Measurements from ENCODE around the gene PEAK1.
"Not testable (repeated sequence)": the region's sequence is repeated elsewhere in the genome, so short reads cannot be mapped to it uniquely, and the experiment has no call there.

The PEAK1 gene

DNA sequence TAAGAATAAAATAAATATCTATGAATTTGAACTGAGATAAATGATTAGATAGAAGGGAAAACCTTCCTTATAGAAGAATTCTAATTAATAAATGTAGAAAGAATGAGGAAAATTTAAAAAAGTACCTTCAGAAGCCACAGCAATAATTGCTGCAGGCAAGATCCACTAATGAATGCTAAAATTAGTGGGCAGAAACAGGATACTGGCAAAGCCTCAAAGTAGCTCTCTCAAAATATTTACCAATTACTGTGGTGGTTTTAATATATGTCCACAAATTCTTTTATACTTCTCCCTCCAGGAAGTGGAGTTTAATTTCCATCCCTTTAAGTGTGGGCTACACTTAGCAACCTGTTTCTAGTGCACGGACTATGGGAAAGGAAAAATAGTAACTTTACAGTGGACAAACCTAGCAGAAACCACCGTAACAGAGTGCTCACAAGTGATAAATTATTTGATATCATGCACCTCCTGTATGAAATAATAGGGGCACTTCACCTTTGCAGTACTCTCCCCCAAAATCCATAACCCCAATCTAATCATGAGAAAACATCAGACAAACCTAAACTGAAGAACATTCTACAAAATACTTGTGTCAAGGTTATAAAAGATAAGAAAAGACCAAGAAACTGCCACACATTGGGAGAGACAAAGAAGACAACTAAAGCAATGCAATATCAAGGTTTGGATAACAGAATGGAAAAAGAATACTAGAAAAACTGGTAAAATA is 6.8 kb downstream of the PEAK1 start:
- Histone ChIP-seq H3K79me1 (ENCODE audit: low read depth, low read length) (peaks cover 2% of the 10 kb centered on the region), H3K4me1 (ENCODE audit: control insufficient read depth in 2 of 2, insufficient read depth in 1 of 2, low read depth in 1 of 2, low read length in 2 of 2) (peaks cover 0 to 6% of the 10 kb centered on the region in 2 donors), H3K9me3 (replicated peaks in 1 of 2; ENCODE audit: control insufficient read depth in 2 of 2, insufficient read depth in 1 of 2, low read depth in 1 of 2, low read length in 2 of 2) (no peaks in the 10 kb centered on the region), H3K27me3 (ENCODE audit: control insufficient read depth in 3 of 3, insufficient read depth in 3 of 3, low read depth in 1 of 3, low read length in 3 of 3) (no peaks in the 10 kb centered on the region), H3K23ac (ENCODE audit: low read depth, low read length, poor library complexity) (no peak overlapping the region), H4K91ac (ENCODE audit: low read depth, low read length, poor library complexity) (no peak overlapping the region), H3K36me3 (replicated peaks in 1 of 2; ENCODE audit: control insufficient read depth in 2 of 2, insufficient read depth in 2 of 2, low read length in 2 of 2) (no peaks in the 10 kb centered on the region), H2AK5ac (ENCODE audit: low read depth, low read length) (no peak overlapping the region), H3K27ac (replicated peaks; ENCODE audit: low read length) (no peak overlapping the region), H2BK5ac (ENCODE audit: low read length) (no peak overlapping the region), H3K4me3 (ENCODE audit: low read length in 2 of 2) (no peak overlapping the region), H3K4ac (ENCODE audit: low read length) (no peak overlapping the region), H3K18ac (ENCODE audit: low read length) (no peak overlapping the region), H2BK15ac (ENCODE audit: low read length) (no peak overlapping the region), H3K14ac (ENCODE audit: low read length) (no peak overlapping the region), H3K9ac (ENCODE audit: low read depth, low read length, poor library complexity) (no peak overlapping the region), H4K8ac (ENCODE audit: low read depth, low read length) (no peak overlapping the region), H3K4me2 (ENCODE audit: insufficient read depth, low read length, poor library complexity, severe bottlenecking) (no peak overlapping the region), H2BK12ac (ENCODE audit: low read length) (no peak overlapping the region), H2BK120ac (ENCODE audit: low read depth, low read length) (no peak overlapping the region), H2AFZ (ENCODE audit: low read length) (no peak overlapping the region)
- DNase-seq (ENCODE audit: low spot score): no peak
- no CpG with 5 or more reads among the region's 2 CpGs for whole genome bisulfite sequencing, 2 donors (ENCODE audit: extremely low coverage in 2 of 2, insufficient read length in 2 of 2, insufficient replicate concordance in 1 of 2)

DNA sequence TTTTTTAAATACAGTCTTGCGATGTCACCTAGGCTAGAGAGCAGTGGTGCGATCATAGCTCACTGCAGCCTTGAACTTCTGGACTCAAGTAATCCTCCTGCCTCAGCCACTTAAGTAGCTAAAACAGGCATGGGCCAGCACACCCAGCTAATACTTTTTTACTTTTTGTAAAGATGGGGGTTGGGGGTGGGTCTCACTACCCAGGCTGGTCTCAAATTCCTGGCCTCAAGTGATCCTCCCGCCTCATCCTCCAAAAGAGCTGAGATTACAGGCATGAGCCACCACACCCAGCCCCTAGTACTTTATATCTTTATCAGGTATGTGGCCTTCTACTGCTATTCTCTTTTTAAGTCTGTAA is 8.3 kb downstream of the PEAK1 start:
- Histone ChIP-seq H3K4me1 (ENCODE audit: control insufficient read depth in 2 of 2, insufficient read depth in 1 of 2, low read depth in 1 of 2, low read length in 2 of 2) (peaks cover 0 to 6% of the 10 kb centered on the region in 2 donors), H2AFZ (ENCODE audit: low read length) (no peak overlapping the region), H4K91ac (ENCODE audit: low read depth, low read length, poor library complexity) (no peak overlapping the region), H2AK5ac (ENCODE audit: low read depth, low read length) (no peak overlapping the region), H2BK15ac (ENCODE audit: low read length) (no peak overlapping the region), H3K79me1 (ENCODE audit: low read depth, low read length) (no peaks in the 10 kb centered on the region), H3K18ac (ENCODE audit: low read length) (no peak overlapping the region), H3K4ac (ENCODE audit: low read length) (no peak overlapping the region), H3K4me3 (ENCODE audit: low read length in 2 of 2) (no peak overlapping the region), H2BK120ac (ENCODE audit: low read depth, low read length) (no peak overlapping the region), H3K36me3 (replicated peaks in 1 of 2; ENCODE audit: control insufficient read depth in 2 of 2, insufficient read depth in 2 of 2, low read length in 2 of 2) (no peaks in the 10 kb centered on the region), H3K27me3 (ENCODE audit: control insufficient read depth in 3 of 3, insufficient read depth in 3 of 3, low read depth in 1 of 3, low read length in 3 of 3) (no peaks in the 10 kb centered on the region), H4K8ac (ENCODE audit: low read depth, low read length) (no peak overlapping the region), H3K9me3 (replicated peaks in 1 of 2; ENCODE audit: control insufficient read depth in 2 of 2, insufficient read depth in 1 of 2, low read depth in 1 of 2, low read length in 2 of 2) (peaks cover 0 to 6% of the 10 kb centered on the region in 2 donors), H3K14ac (ENCODE audit: low read length) (no peak overlapping the region), H3K4me2 (ENCODE audit: insufficient read depth, low read length, poor library complexity, severe bottlenecking) (no peak overlapping the region), H3K27ac (replicated peaks; ENCODE audit: low read length) (no peak overlapping the region), H2BK12ac (ENCODE audit: low read length) (no peak overlapping the region), H3K9ac (ENCODE audit: low read depth, low read length, poor library complexity) (no peak overlapping the region), H2BK5ac (ENCODE audit: low read length) (no peak overlapping the region), H3K23ac (ENCODE audit: low read depth, low read length, poor library complexity) (no peak overlapping the region)
- DNase-seq (ENCODE audit: low spot score): no peak
- no CpG with 5 or more reads among the region's 3 CpGs for WGBS, 2 donors (ENCODE audit: extremely low coverage in 2 of 2, insufficient read length in 2 of 2, insufficient replicate concordance in 1 of 2)

DNA sequence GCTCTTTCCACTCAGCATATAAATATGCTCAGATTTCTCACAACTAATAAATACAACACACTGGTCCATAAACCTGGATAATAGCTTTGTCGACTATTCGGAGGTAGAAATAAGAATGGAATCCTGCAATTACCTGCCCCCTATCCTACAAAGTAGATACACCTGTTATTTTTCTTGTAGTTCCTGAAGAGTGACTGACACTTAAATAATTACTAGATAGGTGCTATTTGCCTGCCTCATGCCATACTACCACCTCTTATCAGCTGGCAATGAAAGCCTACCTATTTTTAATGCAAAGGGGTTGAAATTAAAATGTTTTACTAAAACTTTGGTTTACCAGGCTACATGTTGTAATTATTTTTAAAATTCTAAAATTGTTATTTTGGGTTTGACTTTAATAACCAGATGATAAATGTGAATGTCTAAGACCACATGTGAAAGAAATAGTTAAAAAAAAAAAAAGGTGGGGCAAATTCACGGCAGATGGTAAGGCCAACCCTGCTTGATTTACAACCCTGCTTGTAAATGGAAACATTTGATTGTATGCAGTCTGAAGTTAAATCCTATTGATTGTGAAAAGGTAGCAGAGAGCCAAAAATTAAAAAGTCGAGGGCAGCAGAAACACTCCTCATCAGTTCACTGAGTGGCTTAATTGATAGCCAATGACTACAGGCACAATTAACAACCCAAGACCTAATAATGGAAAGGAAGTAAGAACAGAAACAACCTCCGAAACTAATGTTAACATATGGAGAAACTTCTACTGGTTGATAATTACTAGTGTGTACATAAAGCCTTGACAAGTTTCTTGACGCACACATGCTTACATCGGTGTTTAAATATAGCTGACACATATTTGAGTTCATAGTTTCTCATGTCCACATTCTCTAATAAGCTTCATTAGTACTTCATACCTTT is 8.9 kb downstream of the PEAK1 start:
- no peak overlapping the region for H3K4ac ChIP-seq (ENCODE audit: low read length)
- H2BK12ac ChIP-seq (ENCODE audit: low read length): no peak overlapping the region
- no peaks in the 10 kb centered on the region for H3K36me3 ChIP-seq (replicated peaks in 1 of 2; ENCODE audit: control insufficient read depth in 2 of 2, insufficient read depth in 2 of 2, low read length in 2 of 2)
- no peak overlapping the region for H4K91ac ChIP-seq (ENCODE audit: low read depth, low read length, poor library complexity)
- no peak overlapping the region for H3K23ac ChIP-seq (ENCODE audit: low read depth, low read length, poor library complexity)
- no CpG with 5 or more reads among the region's 7 CpGs for WGBS, 2 donors (ENCODE audit: extremely low coverage in 2 of 2, insufficient read length in 2 of 2, insufficient replicate concordance in 1 of 2)
- H2AK5ac ChIP-seq (ENCODE audit: low read depth, low read length): no peak overlapping the region
- no peak overlapping the region for H3K27ac ChIP-seq (replicated peaks; ENCODE audit: low read length)
- no peak overlapping the region for H4K8ac ChIP-seq (ENCODE audit: low read depth, low read length)
- no peak for DNase-seq (ENCODE audit: low spot score)
- H2BK15ac ChIP-seq (ENCODE audit: low read length): no peak overlapping the region
- H3K14ac ChIP-seq (ENCODE audit: low read length): no peak overlapping the region
- H3K18ac ChIP-seq (ENCODE audit: low read length): no peak overlapping the region
- no peak overlapping the region for H2BK5ac ChIP-seq (ENCODE audit: low read length)
- H2AFZ ChIP-seq (ENCODE audit: low read length): no peak overlapping the region
- H3K9ac ChIP-seq (ENCODE audit: low read depth, low read length, poor library complexity): no peak overlapping the region
- H3K27me3 ChIP-seq (ENCODE audit: control insufficient read depth in 3 of 3, insufficient read depth in 3 of 3, low read depth in 1 of 3, low read length in 3 of 3): no peaks in the 10 kb centered on the region
- H3K4me3 ChIP-seq (ENCODE audit: low read length in 2 of 2): no peak overlapping the region
- no peak overlapping the region for H2BK120ac ChIP-seq (ENCODE audit: low read depth, low read length)
- H3K4me2 ChIP-seq (ENCODE audit: insufficient read depth, low read length, poor library complexity, severe bottlenecking): no peak overlapping the region
- peaks cover 0 to 4% of the 10 kb centered on the region in 2 donors for H3K4me1 ChIP-seq (ENCODE audit: control insufficient read depth in 2 of 2, insufficient read depth in 1 of 2, low read depth in 1 of 2, low read length in 2 of 2)
- no peaks in the 10 kb centered on the region for H3K79me1 ChIP-seq (ENCODE audit: low read depth, low read length)
- peaks cover 0 to 6% of the 10 kb centered on the region in 2 donors for H3K9me3 ChIP-seq (replicated peaks in 1 of 2; ENCODE audit: control insufficient read depth in 2 of 2, insufficient read depth in 1 of 2, low read depth in 1 of 2, low read length in 2 of 2)

DNA sequence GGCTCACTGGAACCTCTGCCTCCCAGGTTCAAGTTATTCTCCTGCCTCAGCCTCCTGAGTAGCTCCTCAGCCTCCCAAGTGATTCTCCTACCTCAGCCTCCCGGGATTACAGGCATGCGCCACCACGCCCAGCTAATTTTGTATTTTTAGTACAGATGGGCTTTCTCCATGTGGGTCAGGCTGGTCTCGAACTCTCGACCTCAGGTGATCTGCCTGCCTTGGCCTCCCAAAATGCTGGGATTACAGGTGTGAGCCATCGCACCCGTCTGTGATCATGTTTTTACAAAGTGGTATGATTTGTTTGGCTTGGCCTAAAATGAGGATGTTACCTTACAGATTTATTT is 9.8 kb downstream of the PEAK1 start:
- H3K79me1 ChIP-seq (ENCODE audit: low read depth, low read length); H3K4me1 ChIP-seq (ENCODE audit: control insufficient read depth in 2 of 2, insufficient read depth in 1 of 2, low read depth in 1 of 2, low read length in 2 of 2); H2BK12ac ChIP-seq (ENCODE audit: low read length); H3K9me3 ChIP-seq (replicated peaks in 1 of 2; ENCODE audit: control insufficient read depth in 2 of 2, insufficient read depth in 1 of 2, low read depth in 1 of 2, low read length in 2 of 2); H2BK5ac ChIP-seq (ENCODE audit: low read length); H3K4me3 ChIP-seq (ENCODE audit: low read length in 2 of 2); H2AK5ac ChIP-seq (ENCODE audit: low read depth, low read length); H3K27me3 ChIP-seq (ENCODE audit: control insufficient read depth in 3 of 3, insufficient read depth in 3 of 3, low read depth in 1 of 3, low read length in 3 of 3); DNase-seq (ENCODE audit: low spot score); H4K8ac ChIP-seq (ENCODE audit: low read depth, low read length); H3K18ac ChIP-seq (ENCODE audit: low read length); H3K14ac ChIP-seq (ENCODE audit: low read length); H3K23ac ChIP-seq (ENCODE audit: low read depth, low read length, poor library complexity); H2BK15ac ChIP-seq (ENCODE audit: low read length); H3K36me3 ChIP-seq (replicated peaks in 1 of 2; ENCODE audit: control insufficient read depth in 2 of 2, insufficient read depth in 2 of 2, low read length in 2 of 2); H3K4ac ChIP-seq (ENCODE audit: low read length); H3K4me2 ChIP-seq (ENCODE audit: insufficient read depth, low read length, poor library complexity, severe bottlenecking); H4K91ac ChIP-seq (ENCODE audit: low read depth, low read length, poor library complexity); H2AFZ ChIP-seq (ENCODE audit: low read length); H3K9ac ChIP-seq (ENCODE audit: low read depth, low read length, poor library complexity); H3K27ac ChIP-seq (replicated peaks; ENCODE audit: low read length); H2BK120ac ChIP-seq (ENCODE audit: low read depth, low read length): not testable (repeated sequence)
- no CpG with 5 or more reads among the region's 7 CpGs for WGBS, 2 donors (ENCODE audit: extremely low coverage in 2 of 2, insufficient read length in 2 of 2, insufficient replicate concordance in 1 of 2)
